IPS-18a (cell line): ENCODE data around the gene SORCS2.

Source experiments
- H3K27ac ChIP-seq: one replicate; pipeline ENCODE4 v1.5.1; 2013; ENCODE audit warnings: low read length
- H3K27me3 ChIP-seq: one replicate; pipeline ENCODE4 v1.6.1; 2013; ENCODE audit warnings: mild to moderate bottlenecking, low read length; ENCODE audit not compliant: control insufficient read depth, insufficient read depth
- H3K36me3 ChIP-seq: one replicate; pipeline ENCODE4 v1.6.1; 2013; ENCODE audit warnings: low read depth, low read length; ENCODE audit not compliant: control insufficient read depth
- H3K4me1 ChIP-seq: one replicate; pipeline ENCODE4 v1.6.1; 2013; ENCODE audit warnings: low read depth, low read length; ENCODE audit not compliant: control insufficient read depth
- H3K4me3 ChIP-seq: one replicate; pipeline ENCODE4 v1.5.1; 2013; ENCODE audit warnings: low read length
- H3K9ac ChIP-seq: one replicate; pipeline ENCODE4 v1.6.1; 2013; ENCODE audit warnings: mild to moderate bottlenecking, low read length, moderate library complexity
- H3K9me3 ChIP-seq: one replicate; pipeline ENCODE4 v1.6.1; 2013; ENCODE audit warnings: low read depth, low read length; ENCODE audit not compliant: control insufficient read depth

The SORCS2 gene

GRCh38 chr4:7638984-7639789, 446.8 kb downstream of the SORCS2 start:
- Histone ChIP-seq H3K9ac (no peak overlapping the region), H3K27ac (no peak overlapping the region), H3K4me3 (no peak overlapping the region), H3K36me3 (no peaks in the 10 kb centered on the region), H3K9me3 (no peaks in the 10 kb centered on the region), H3K27me3 (no peaks in the 10 kb centered on the region), H3K4me1 (no peaks in the 10 kb centered on the region)

DNA sequence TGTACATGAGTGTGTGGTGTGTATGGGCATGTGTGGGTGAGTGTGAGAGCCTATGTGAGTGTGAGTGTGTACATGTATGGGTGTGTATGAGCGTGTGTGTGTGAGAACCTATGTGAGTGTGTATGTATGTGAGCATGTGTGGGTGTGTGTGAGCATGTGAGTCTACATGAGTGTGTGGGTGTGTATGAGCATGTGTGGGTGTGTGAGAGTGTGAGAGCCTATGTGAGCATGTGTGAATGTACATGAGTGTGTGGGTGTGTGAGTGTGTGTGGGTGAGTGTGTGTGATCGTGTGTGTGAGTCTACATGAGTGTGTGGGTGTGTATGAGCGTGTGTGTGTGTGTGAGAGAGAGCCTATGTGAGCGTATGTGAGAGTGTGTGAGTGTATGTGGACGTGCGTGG, 447.8 kb downstream of the SORCS2 start:
- Histone ChIP-seq H3K9ac (no peak overlapping the region), H3K27ac (no peak overlapping the region), H3K9me3 (no peaks in the 10 kb centered on the region), H3K4me3 (no peak overlapping the region), H3K4me1 (no peaks in the 10 kb centered on the region), H3K27me3 (no peaks in the 10 kb centered on the region), H3K36me3 (no peaks in the 10 kb centered on the region)

- H3K36me3 ChIP-seq = no peaks in the 10 kb centered on the region
- H3K9ac ChIP-seq = no peak overlapping the region
- H3K27ac ChIP-seq = no peak overlapping the region
- no peak overlapping the region for H3K4me3 ChIP-seq
- no peaks in the 10 kb centered on the region for H3K9me3 ChIP-seq
- no peaks in the 10 kb centered on the region for H3K27me3 ChIP-seq
- no peaks in the 10 kb centered on the region for H3K4me1 ChIP-seq
Observed at GRCh38 chr4:7641712-7642111, 449.4 kb downstream of the SORCS2 start.

DNA sequence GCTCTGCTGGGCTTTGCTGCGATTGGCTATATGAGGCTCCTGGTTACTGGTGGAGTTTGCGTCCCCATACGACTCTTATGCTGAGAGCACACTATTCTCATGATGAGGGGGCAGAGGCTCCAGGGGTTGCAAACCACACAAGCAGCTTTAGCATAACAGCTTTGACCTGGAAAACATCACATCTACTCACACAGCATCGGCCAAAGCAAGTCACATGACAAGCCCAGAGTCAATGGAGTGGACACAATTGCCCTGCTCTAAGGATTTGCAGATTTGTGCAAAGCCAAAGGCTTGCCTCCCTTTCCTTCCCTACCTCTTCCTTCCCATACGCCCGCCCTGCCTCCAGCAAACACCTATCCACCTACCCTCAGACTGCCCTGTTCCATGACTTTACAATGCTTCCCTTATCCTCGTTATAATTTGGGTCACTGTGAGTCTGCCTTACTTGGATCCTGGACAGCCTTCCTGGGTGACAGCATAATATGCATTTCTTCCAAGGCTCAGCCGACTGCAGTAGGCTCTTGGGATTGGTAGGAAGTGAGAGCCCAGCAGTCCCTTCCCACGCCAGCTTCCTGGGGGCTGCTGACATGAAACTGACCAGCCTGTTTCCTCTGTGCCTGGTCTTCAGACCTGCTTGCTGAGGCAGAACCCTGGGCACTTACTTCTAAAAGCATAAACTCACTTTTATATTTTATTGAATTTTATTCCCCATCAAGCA, 450.6 kb downstream of the SORCS2 start:
- H3K27me3 ChIP-seq = no peaks in the 10 kb centered on the region
- no peaks in the 10 kb centered on the region for H3K9me3 ChIP-seq
- H3K36me3 ChIP-seq = no peaks in the 10 kb centered on the region
- H3K4me3 ChIP-seq = no peak overlapping the region
- no peaks in the 10 kb centered on the region for H3K4me1 ChIP-seq
- H3K27ac ChIP-seq = no peak overlapping the region
- H3K9ac ChIP-seq = no peak overlapping the region

- Histone ChIP-seq H3K27me3 (no peaks in the 10 kb centered on the region), H3K27ac (no peak overlapping the region), H3K36me3 (no peaks in the 10 kb centered on the region), H3K4me1 (no peaks in the 10 kb centered on the region), H3K4me3 (no peak overlapping the region), H3K9ac (no peak overlapping the region), H3K9me3 (no peaks in the 10 kb centered on the region)
Observed at GRCh38 chr4:7645158-7645557, 452.8 kb downstream of the SORCS2 start.

GRCh38 chr4:7645956-7646355, 453.6 kb downstream of the SORCS2 start:
- Histone ChIP-seq H3K36me3 (no peaks in the 10 kb centered on the region), H3K9me3 (no peaks in the 10 kb centered on the region), H3K27me3 (no peaks in the 10 kb centered on the region), H3K27ac (no peak overlapping the region), H3K4me1 (peaks cover 3% of the 10 kb centered on the region), H3K9ac (no peak overlapping the region), H3K4me3 (no peak overlapping the region)

DNA sequence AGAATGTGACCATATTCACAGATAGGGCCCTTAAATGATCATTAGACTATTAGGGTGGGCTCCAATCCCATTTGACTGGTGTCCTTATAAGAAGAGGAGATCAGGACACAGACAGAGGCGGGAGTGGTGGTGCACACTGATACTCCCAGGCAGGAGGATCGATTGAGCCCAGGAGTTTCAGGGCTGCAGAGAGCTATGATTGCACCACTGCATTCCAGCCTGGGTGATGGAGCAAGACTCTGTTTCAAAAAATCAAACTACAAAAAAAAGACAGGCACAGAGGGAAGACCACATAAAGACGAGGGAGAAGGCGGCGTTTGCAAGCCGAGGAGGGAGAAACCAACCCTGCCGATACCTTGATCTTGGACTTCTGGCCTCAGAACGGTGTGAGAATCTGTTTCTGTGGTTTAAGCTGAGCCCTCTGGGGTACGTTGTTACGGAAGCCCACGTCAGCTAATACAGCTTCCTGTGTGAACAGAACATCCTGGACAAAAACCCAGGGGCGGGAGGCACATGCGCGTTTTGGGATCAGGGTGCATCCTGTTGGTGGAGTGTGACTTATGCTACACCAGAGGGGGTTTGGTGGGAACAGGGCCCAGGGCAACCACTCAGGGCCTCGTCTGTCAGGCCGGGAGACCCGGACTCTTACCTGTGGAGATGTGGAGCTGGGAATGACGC, 454.2 kb downstream of the SORCS2 start:
- no peak overlapping the region for H3K27ac ChIP-seq
- H3K4me3 ChIP-seq = no peak overlapping the region
- peaks cover 9% of the 10 kb centered on the region for H3K4me1 ChIP-seq
- H3K9me3 ChIP-seq = no peaks in the 10 kb centered on the region
- no peaks in the 10 kb centered on the region for H3K27me3 ChIP-seq
- H3K36me3 ChIP-seq = no peaks in the 10 kb centered on the region
- no peak overlapping the region for H3K9ac ChIP-seq

GRCh38 chr4:7647186-7647585, 454.8 kb downstream of the SORCS2 start:
- no peaks in the 10 kb centered on the region for H3K9me3 ChIP-seq
- peaks cover 13% of the 10 kb centered on the region for H3K4me1 ChIP-seq

DNA sequence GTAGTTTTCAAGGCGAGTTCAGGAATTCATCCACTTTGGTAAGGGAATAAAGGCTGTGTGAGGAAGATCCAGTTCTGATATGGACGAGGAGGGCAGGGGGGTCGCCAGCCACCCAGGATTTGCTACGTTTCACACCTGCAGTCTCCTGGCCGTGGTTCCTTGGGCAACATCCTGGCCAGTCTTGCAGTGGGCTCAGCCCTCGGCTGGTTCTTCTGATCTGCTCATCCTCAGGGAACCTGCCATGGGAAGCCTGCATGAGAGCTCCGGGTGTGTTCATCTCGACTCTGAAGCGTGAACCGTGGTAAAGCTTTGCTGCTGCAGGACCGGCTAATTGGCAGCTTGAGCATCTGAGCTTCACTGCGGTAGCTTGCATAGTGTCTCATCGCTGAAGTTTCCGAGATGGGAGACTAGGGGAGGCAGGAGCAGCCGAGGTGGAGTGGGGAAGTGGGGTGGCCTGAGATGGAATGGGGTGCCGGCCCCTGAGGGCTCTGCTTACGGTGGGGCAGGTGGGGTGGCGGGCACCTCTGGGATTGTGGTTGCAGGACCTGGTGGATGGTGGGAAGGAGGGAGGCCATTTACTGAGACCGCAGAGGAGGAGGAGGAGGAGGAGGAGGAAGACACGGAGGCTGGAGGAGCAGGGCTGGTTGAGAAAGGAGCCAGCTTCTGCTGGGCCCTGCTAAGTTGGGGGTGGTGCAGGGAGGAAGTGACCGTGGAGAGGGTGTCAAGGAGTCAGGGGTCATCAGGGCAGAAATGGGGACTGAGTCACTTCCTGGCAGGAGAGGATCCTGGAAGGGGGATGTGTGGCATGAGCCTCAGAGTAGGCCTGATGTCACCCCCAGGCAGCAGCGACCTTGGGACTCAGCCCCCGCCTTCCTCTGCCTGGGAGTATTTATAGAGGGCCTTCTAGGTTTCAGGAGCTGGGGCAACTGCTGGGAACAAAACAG, 455.5 kb downstream of the SORCS2 start:
- Histone ChIP-seq H3K27ac (no peak overlapping the region), H3K4me1 (peaks cover 13% of the 10 kb centered on the region), H3K9ac (no peak overlapping the region), H3K9me3 (no peaks in the 10 kb centered on the region), H3K4me3 (no peak overlapping the region), H3K27me3 (no peaks in the 10 kb centered on the region), H3K36me3 (no peaks in the 10 kb centered on the region)

More at GRCh38 chr4:7647186-7647585, 454.8 kb downstream of the SORCS2 start:
- Histone ChIP-seq H3K9ac (no peak overlapping the region), H3K27ac (no peak overlapping the region), H3K27me3 (no peaks in the 10 kb centered on the region), H3K36me3 (no peaks in the 10 kb centered on the region), H3K4me3 (no peak overlapping the region)

DNA sequence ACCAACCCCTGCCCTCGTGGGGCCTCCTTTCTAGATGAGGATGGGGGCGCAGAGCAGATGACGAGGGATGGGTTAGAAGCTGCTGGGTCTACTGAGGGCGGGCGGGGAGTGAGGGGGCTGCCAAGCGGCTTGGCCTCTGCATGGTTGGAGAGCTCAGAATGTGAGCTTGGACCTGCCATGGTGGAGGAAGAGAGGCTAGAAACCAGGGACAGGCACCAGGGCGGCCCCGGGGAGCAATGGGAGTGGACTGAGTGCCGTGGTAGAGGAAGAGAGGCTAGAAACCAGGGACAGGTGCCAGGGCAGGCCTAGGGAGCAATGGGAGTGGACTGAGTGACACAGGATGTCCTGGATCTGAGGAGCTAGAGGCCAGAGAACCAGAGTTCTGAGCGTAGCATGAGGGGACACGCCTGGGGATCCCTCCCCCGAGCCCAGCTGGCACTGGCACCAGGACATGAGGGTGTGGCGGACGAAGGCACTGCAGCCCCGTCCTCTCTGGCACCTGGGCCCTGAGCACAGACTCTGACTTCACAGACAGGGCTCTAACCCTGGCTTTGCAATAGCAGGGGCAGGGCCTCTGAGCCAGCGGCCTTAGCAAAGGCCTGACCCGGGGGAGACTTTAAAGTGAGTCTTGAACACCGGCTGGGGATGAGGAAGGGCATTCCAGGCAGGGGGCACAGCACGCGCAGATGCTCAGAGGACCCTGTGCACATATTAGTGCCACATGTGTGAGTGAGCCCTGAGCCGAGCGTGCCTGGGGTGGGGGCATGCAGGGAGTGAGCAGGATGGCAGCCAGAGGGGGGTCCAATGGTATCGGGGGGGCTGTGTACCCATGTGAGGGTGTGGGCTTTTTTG, 456.4 kb downstream of the SORCS2 start:
- no peak overlapping the region for H3K4me3 ChIP-seq
- H3K9me3 ChIP-seq = no peaks in the 10 kb centered on the region
- no peak overlapping the region for H3K9ac ChIP-seq
- H3K27me3 ChIP-seq = no peaks in the 10 kb centered on the region
- peaks cover 13% of the 10 kb centered on the region for H3K4me1 ChIP-seq
- no peak overlapping the region for H3K27ac ChIP-seq
- no peaks in the 10 kb centered on the region for H3K36me3 ChIP-seq
